Activated naive CD8-positive, alpha-beta T cell treated with anti-CD3 and anti-CD28 coated beads, Interleukin-2, amount 10 ng/mL, durations not matched to agents 7 days and 5 days (primary cell): ENCODE results near the gene ETNK1. TPM values are rescaled to one million over a fixed set of nuclear protein-coding genes. Genes with fewer than 3 reads are reported as not detected.

Experiments
- total RNA-seq, 2 experiments: library from RNA; stranded (reverse); gene quantifications; one replicate each; pipeline ENCODE4 v1.2.3, GENCODE V29; 2021

The ETNK1 gene
- total RNA-seq, 2 experiments from 2014 or later, result 73.0 to 74.0 TPM

Other genes with a start within 250 kb of the ETNK1 start
- 10 to 100 TPM; 48.5 to 54.2 TPM for gene C2CD5, start 80.6 kb upstream of the ETNK1 start, total RNA-seq